Stimulated activated memory B cell treated with anti-CD40 and anti-IgM and Interleukin-4, amounts not matched to agents 10 μg/mL and 1 μg/mL and 100 μg/mL, for 72 hours (primary cell): Measurements from ENCODE around the gene DCANP1.

ENCODE experiments used
- ATAC-seq: fragments of 150-1000 bp; cut with Tn5 transposase; 2 replicates; pipeline ENCODE4 v1.10.0; 2021
- H3K27ac Mint-ChIP-seq: one replicate; pipeline ENCODE4 v1.8.0; 2022; ENCODE audit warnings: mild to moderate bottlenecking, mixed read lengths
- H3K27me3 Mint-ChIP-seq: one replicate; pipeline ENCODE4 v1.8.0; 2022; ENCODE audit warnings: mixed read lengths
- H3K36me3 Mint-ChIP-seq: one replicate; pipeline ENCODE4 v1.8.0; 2022; ENCODE audit warnings: mixed read lengths
- H3K4me1 Mint-ChIP-seq: one replicate; pipeline ENCODE4 v1.8.0; 2022; ENCODE audit warnings: mixed read lengths
- H3K4me3 Mint-ChIP-seq: one replicate; pipeline ENCODE4 v1.8.0; 2022; ENCODE audit warnings: mild to moderate bottlenecking, moderate library complexity, mixed read lengths
- H3K9me3 Mint-ChIP-seq: one replicate; pipeline ENCODE4 v1.8.0; 2022; ENCODE audit warnings: mixed read lengths

Gene DCANP1

DNA sequence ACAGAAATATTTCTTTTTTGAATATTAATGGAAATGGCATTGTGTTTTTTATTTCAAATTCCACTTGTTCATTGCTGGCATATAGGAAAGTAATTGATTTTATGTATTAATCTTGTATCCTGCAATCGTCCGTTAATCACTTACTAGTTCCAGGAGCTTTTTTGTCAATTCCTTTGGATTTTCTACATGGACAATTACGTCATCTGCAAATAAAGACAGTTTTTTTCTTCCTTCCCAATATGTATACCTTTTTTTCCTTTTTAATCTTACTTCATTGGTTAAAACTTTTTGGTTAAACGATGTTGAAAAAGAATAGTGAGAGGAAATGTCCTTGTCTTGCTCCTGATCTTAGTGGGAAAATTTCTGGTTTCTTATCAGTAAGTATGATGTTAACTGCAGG, 6.5 kb upstream of the DCANP1 start:
- Mint-ChIP-seq H3K27me3 (peaks cover 43% of the 10 kb centered on the region), H3K27ac (no peak overlapping the region), H3K4me3 (no peak overlapping the region), H3K36me3 (no peaks in the 10 kb centered on the region), H3K4me1 (peaks cover 28% of the 10 kb centered on the region), H3K9me3 (peaks cover 7% of the 10 kb centered on the region)
- ATAC-seq, result no peak

DNA sequence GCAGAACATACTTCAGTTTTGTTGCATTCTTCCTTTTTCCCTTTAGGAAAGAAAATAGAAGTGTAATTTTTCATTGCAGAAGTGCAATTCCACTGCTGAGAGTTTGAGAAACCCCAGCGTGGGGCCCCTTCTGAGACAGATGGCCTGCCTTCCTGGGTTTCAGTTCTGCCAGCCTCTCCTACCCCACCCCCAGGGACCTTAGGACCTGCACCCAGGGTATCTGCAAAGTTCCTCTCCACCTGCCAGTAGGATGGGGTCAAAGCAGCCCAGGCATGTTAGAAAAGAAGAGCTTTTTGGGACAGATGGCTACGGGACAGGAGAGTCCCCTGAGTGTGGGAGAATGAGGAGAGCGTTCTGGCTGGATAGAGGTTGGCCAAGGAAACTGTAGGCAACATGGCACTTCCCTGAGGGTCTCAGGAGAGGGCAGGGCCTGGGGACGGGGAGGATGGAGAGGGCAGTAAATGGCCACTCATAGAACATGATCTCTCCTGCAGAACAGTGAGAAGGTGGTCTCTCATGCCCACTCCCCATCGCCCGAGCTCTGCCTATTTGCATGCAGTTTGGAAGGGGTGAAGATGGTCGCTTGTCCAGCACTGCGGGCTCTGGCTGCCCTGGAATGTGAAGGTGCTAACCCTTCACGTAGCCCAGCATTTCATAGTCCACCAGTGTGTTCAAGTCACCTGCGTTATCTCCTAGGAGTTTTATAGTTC, 5.3 kb upstream of the DCANP1 start, which contains the start of gene TIFAB:
Gene TIFAB, minus strand, starts transcription at position 31 of the 710 bp plus-strand sequence. CDS start 2,412 bp downstream, outside the sequence.
- ATAC-seq, result no peak
- Mint-ChIP-seq H3K9me3 (peaks cover 7% of the 10 kb centered on the region), H3K27me3 (peaks cover 45% of the 10 kb centered on the region), H3K4me1 (peaks cover 28% of the 10 kb centered on the region), H3K36me3 (no peaks in the 10 kb centered on the region), H3K4me3 (no peak within 1 kb of the TSS), H3K27ac (no peak within 1 kb of the TSS)

DNA sequence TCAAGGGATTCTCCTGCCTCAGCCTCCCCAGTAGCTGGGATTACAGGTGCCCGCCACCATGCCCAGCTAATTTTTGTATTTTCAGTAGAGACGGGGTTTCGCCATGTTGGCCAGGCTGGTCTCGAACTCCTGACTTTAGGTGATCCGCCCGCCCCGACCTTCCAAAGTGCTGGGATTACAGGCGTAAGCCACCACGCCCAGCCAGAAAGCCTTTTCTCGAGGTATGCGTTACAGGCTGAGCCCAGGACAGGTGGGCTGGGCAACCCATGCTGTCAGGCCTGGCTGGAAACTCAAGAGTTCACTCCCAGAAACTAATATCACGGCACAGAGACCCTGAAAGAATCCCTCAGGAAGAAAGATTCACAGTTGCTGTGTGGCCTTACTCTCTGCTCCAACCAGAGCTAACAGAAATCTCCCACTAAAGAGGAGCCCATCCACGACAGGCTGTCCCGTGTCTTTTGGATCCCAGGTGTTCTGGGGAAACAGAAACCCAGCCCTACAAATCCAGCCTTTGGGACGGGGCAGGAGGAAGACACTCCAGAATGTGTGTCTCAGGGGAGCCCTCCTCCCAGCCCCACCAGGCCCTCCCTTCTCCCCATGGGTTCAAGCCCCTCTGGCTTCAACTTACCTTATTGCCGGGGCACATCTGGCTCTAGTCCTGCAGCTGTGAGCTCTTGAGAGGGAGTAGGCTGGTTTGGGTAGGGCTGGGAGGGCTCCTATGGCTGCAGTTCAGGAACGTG, 4.6 kb upstream of the DCANP1 start:
- ATAC-seq, result no peak
- peaks cover 7% of the 10 kb centered on the region for H3K9me3 Mint-ChIP-seq
- no peaks in the 10 kb centered on the region for H3K36me3 Mint-ChIP-seq
- peaks cover 26% of the 10 kb centered on the region for H3K4me1 Mint-ChIP-seq
- peaks cover 45% of the 10 kb centered on the region for H3K27me3 Mint-ChIP-seq
- no peak overlapping the region for H3K27ac Mint-ChIP-seq
- H3K4me3 Mint-ChIP-seq, result no peak overlapping the region

DNA sequence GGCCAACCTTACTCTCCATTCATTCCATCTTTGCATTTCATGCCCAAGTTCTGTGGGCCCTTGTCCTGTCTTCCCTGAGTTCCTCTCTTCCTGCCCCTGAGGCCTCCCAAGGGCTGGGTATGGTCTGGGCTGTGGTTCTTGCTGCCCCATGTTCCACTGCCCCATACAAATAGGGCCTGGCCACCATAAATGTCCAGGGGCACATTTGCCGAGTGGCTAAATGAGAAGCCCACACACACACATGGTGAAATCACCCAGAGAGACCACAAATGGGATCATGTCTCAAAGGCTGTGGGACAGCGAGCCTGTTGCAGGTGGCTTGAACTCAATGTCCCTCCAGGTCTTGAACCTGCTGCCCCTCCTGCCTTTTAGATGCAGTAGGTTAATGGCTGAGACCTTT, 3.8 kb upstream of the DCANP1 start:
- Mint-ChIP-seq H3K4me3 (no peak overlapping the region), H3K9me3 (peaks cover 7% of the 10 kb centered on the region), H3K4me1 (peaks cover 18% of the 10 kb centered on the region), H3K27ac (no peak overlapping the region), H3K36me3 (no peaks in the 10 kb centered on the region), H3K27me3 (peaks cover 45% of the 10 kb centered on the region)
- ATAC-seq, result no peak

DNA sequence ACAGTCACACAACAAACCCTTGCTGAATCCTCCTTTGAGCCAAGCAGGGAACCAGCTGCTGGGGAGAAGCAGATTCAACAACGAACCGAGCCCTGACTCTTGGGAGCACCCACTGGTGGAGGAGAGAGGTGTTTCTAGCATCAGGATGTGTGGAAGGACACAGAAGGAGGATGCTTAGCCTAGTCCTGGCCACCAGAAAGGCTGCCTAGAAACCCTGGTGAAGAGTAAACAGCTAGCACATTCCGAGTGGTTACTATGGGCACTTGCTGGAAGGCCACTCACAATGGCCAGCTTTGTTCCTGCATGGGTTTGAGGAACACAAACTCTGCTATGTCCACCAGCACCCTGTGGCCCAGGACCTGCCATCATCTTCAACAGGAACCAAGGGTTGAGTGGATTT, 3.2 kb upstream of the DCANP1 start:
- no peaks in the 10 kb centered on the region for H3K36me3 Mint-ChIP-seq
- H3K4me1 Mint-ChIP-seq, result peaks cover 17% of the 10 kb centered on the region
- peaks cover 46% of the 10 kb centered on the region for H3K27me3 Mint-ChIP-seq
- no peak for ATAC-seq
- no peak overlapping the region for H3K27ac Mint-ChIP-seq
- no peak overlapping the region for H3K4me3 Mint-ChIP-seq
- H3K9me3 Mint-ChIP-seq, result peaks cover 7% of the 10 kb centered on the region

DNA sequence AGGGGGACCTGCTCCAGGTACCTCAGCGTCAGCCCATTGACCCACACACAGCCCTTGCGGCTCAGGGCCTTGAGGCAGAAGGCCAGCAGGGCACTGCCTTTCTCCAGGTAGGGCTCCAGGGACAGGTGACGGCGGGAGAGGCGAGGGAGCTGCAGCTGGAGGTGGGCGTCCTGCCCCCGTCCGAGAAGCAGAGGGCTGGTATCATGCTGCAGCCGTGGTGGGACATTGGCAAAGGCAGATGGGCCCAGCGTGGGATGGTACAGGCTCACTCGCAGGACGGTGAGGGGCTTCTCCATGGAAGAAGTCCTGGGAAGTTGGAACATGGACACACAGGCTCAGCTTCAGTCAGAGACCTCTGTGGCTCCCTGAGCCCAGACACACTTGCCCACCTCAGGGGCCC, 2.5 kb upstream of the DCANP1 start:
- Mint-ChIP-seq H3K4me1 (peaks cover 19% of the 10 kb centered on the region), H3K36me3 (no peaks in the 10 kb centered on the region), H3K4me3 (no peak overlapping the region), H3K27ac (no peak overlapping the region), H3K27me3 (peaks cover 48% of the 10 kb centered on the region), H3K9me3 (peaks cover 7% of the 10 kb centered on the region)
- ATAC-seq, result no peak

DNA sequence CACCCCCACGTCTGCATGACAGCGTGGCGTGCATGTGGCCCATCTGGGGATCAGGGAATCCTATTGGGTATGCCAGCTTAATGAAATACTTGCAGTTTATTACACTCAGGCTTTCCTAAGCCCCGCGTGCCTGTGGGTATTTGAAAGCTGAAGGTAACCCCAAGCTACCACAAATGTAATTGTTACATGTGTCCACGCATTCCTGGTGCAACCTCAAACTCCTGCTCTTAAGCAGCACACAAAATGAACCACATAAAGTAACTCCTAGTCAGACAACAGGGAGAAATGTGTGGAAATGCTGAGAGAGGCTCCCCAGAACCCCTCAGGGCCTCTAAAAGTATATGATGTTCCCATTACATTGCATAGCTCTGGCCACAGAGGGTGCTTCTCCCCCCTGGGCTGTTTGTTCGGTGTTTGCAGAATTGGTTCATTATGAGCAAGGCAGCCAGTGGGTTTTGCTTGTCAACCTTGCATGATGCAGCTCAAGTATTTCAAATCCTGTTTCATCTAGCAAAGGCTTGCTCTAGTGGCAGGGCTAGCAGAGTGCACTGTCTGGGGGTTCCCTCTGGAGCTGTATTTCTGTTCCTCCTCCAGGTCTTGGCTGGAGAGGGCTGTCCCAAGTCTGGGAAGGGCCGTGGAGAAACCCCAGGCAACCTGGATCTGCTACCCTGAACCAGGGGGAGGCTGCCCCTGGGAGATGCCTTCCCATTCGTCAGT, 1.8 kb upstream of the DCANP1 start:
- Mint-ChIP-seq H3K9me3 (peaks cover 7% of the 10 kb centered on the region), H3K27me3 (peaks cover 48% of the 10 kb centered on the region), H3K36me3 (no peaks in the 10 kb centered on the region), H3K4me3 (no peak overlapping the region), H3K27ac (no peak overlapping the region), H3K4me1 (peaks cover 23% of the 10 kb centered on the region)
- no peak for ATAC-seq

DNA sequence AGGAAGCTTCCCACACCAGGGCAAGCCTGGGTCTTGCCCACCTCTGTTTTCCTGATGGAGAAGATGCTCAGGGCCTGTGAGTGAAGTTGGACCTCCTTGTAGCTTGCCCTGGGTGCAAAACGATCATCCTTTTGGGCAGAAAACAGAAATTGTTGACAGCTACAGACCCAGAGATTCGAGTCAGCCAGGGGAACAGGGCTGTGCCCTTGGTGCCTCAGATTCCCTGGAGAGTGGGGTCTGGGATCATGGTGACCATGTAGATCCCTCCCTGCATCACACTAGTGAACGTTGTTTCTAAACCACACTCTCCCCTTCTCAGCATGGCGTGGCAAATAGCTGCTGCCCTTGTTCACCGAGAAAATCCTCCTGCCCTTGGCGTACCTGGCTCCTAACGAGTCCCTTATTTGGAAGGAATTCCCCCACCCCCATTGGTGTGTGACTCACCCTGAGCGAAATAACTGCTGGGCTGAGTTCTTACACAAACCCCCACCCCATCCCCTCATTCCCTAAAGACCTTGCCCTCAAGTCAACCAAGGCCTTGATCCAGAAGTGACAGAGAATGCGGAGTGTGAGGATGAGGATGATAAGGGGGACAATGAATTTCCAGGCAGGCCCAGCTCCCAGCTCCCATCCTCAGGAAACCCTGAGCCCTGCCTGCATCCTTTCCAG, 1.1 kb upstream of the DCANP1 start:
- H3K4me1 Mint-ChIP-seq, result peaks cover 23% of the 10 kb centered on the region
- peaks cover 44% of the 10 kb centered on the region for H3K27me3 Mint-ChIP-seq
- H3K27ac Mint-ChIP-seq, result no peak overlapping the region
- H3K4me3 Mint-ChIP-seq, result no peak overlapping the region
- ATAC-seq, result no peak
- H3K9me3 Mint-ChIP-seq, result peaks cover 6% of the 10 kb centered on the region
- no peaks in the 10 kb centered on the region for H3K36me3 Mint-ChIP-seq

DNA sequence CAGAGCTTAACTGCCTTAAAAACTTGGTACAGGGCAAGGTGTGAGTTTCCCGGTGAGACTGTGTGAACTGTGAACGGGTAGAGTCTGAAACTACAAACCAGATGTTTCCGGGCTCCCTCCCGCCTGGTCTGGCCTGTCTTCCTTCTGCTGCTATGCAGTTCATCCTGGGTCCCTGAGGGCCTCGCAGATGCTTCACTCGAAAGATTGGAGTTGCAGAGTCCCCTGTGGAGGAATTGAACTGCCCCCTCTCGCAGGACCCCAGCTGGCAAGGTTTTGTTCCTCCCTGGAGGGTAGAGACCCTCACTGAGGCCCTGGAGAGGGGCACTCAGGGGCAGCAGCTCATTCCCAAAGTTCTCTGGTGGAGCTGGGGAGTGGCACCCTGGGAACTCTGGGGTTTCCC, 533 bp downstream of the DCANP1 start:
- H3K36me3 Mint-ChIP-seq, result no peaks in the 10 kb centered on the region
- ATAC-seq, result no peak
- peaks cover 51% of the 10 kb centered on the region for H3K27me3 Mint-ChIP-seq
- H3K27ac Mint-ChIP-seq, result no peak overlapping the region
- H3K9me3 Mint-ChIP-seq, result no peaks in the 10 kb centered on the region
- no peak overlapping the region for H3K4me3 Mint-ChIP-seq
- peaks cover 14% of the 10 kb centered on the region for H3K4me1 Mint-ChIP-seq

DNA sequence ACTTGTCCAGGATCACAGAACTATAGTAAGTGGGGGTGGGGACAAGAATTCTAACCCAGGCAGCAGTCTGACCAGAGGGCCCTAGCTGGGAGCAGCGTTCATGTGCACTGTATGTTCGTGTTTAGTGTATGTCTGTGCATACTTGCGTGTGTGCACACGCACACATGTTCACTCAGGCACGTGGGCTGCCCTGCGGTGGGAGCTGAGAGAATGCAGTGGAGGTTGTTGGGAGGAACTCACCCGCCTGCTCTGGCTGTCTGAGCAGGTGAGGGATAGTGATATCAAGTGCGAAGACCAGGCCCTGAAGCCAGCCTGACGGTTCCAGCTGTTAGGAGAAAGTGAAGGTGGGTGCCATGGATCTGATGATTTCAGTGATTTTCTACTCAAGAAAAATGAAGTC, 942 bp downstream of the DCANP1 start:
- H3K27ac Mint-ChIP-seq, result no peak overlapping the region
- no peak overlapping the region for H3K4me3 Mint-ChIP-seq
- H3K27me3 Mint-ChIP-seq, result peaks cover 51% of the 10 kb centered on the region

DNA sequence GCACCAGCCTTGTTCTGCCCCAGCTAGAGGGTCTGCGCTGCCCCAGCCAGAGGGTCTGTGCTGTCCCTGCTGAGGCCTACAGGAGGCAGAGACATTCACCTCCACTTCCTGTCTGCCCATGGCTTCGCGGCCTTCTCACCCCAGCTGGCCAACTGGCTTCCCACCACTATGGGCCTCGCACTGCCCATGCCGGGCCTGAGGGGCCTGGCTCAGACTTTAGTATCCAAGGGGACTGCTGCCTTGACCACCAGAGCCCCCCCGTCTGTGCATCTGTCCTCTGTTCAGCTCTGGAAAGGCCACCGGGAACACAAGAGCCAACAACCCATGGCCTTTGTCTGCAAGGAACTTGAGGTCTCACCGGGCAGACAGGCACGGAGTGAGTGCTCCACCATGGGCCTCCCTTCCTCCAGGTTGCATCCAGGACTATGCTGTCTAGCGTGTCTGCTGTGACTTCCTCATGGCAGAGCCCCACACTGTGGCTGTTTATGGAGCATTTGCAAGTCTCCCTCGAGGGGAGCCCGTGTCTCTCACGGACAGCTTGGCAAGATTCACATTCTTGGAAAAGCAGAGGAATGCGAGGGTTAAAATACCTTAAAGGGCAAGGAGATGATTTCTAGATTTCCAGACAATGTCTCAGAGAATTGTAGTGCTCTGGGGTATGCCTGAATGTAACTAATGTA, 1.7 kb downstream of the DCANP1 start:
- no peaks in the 10 kb centered on the region for H3K9me3 Mint-ChIP-seq
- no peak overlapping the region for H3K4me3 Mint-ChIP-seq
- H3K27me3 Mint-ChIP-seq, result peaks cover 51% of the 10 kb centered on the region
- H3K4me1 Mint-ChIP-seq, result peaks cover 6% of the 10 kb centered on the region
- no peaks in the 10 kb centered on the region for H3K36me3 Mint-ChIP-seq
- no peak overlapping the region for H3K27ac Mint-ChIP-seq
- no peak for ATAC-seq

More for the DNA sequence above, 942 bp downstream of the DCANP1 start:
- Mint-ChIP-seq H3K9me3 (no peaks in the 10 kb centered on the region), H3K36me3 (no peaks in the 10 kb centered on the region), H3K4me1 (peaks cover 14% of the 10 kb centered on the region)
- no peak for ATAC-seq

DNA sequence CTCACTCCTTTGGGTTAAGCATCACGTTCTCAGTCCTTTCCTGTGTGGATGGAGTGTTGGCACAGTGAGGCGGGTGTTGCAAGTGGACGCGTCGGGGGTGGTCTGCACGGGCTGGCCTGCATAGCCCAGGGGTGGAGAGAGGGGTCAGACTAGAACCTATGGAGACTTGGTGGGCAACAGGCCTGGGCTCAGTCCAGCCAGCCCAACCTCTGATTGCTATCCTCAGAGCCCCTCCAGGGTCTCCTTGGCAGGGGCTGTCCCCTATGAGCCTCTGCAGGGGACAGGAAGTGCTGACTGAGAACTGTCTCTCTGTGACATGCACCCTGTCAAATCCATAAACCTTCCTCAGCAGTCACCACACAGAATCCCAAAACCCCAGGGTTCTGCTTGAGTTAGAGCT, 2.3 kb downstream of the DCANP1 start:
- Mint-ChIP-seq H3K27me3 (peaks cover 49% of the 10 kb centered on the region), H3K36me3 (no peaks in the 10 kb centered on the region), H3K4me1 (peaks cover 6% of the 10 kb centered on the region), H3K27ac (no peak overlapping the region), H3K9me3 (no peaks in the 10 kb centered on the region), H3K4me3 (no peak overlapping the region)
- no peak for ATAC-seq

DNA sequence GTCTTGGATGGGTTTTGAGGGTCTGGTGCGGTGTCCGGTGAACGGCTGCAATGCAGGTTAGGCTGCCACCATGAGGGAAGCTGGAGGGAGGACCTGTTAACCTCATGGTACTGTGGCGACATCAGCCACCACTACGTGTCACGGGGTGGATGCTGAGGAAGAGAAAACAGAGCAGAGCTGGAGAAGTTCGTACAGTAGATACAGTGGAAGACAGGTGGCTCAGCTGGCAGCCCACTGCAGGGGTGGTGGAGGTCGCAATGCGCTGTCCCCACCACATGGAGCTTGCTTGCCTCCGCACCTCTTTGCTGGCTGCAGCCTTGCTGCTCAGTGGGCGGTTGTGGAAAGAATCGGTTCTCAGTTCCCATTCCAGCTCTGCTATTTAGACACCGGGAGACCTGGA, 2.8 kb downstream of the DCANP1 start:
- peaks cover 6% of the 10 kb centered on the region for H3K4me1 Mint-ChIP-seq
- ATAC-seq, result peak; percentile 49
- H3K27me3 Mint-ChIP-seq, result peaks cover 44% of the 10 kb centered on the region
- no peaks in the 10 kb centered on the region for H3K36me3 Mint-ChIP-seq
- H3K4me3 Mint-ChIP-seq, result no peak overlapping the region
- H3K9me3 Mint-ChIP-seq, result no peaks in the 10 kb centered on the region
- H3K27ac Mint-ChIP-seq, result no peak overlapping the region

DNA sequence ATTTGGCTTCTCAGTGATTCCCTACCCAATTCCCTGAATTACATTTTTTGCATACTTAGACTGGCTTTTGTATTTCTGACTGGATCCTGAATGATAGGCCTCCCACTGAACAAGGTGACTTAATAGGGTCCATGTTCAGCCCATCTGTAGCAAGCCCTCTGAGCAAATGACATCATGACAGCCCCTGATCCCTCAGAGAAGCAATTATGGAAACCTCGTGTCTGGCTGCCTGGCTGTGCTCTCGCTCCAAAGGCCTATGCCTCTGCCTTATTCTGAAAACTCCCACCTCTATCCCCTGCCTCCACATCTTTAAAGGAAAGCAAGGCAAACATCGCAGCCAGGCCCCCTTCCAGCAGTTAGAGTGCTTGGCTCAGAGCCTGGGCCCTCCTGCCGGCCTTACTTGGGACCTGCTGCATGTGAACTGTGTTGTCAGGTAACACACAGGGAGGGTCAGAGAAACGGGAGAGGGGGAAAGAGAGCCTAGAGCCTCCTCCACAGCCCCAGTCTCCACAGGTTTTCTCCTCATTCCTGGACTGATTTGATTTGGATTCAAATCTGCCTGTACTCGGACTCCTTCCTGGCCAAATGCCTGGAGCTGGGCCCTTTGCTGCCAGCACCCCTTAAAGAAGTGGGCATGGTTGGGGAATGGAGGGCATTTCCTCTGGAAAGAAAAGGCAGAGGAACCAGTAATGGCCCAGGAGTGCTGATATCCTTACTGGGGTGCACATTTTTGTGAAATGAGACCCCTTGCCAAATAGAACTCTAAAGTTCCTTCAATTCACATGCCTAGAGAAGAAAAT, 3.8 kb downstream of the DCANP1 start:
- H3K36me3 Mint-ChIP-seq, result no peaks in the 10 kb centered on the region
- H3K9me3 Mint-ChIP-seq, result no peaks in the 10 kb centered on the region
- H3K27ac Mint-ChIP-seq, result no peak overlapping the region
- no peak for ATAC-seq
- no peak overlapping the region for H3K4me3 Mint-ChIP-seq
- peaks cover 37% of the 10 kb centered on the region for H3K27me3 Mint-ChIP-seq
- peaks cover 7% of the 10 kb centered on the region for H3K4me1 Mint-ChIP-seq
